ENCODE results near the gene RAB3C.

GRCh38 chr5:58674070-58674469, 91.2 kb downstream of the RAB3C start:
- TF ChIP-seq CTCF (conservative IDR thresholded peaks at IDR 0.05 in 1 of 2, IDR thresholded peaks at IDR 0.05 in 1 of 2; ENCODE audit: extremely low read depth in 1 of 2, insufficient read depth in 1 of 2, low read depth in 1 of 2, low read length in 2 of 2) (no peak), EZH2 (IDR thresholded peaks at IDR 0.05; ENCODE audit: borderline replicate concordance, low read length) (no peak)

All from mammary epithelial cell (primary cell).